HCT116 (cell line): ENCODE results near the gene ATP2A3.

Experiments
- CTCF ChIP-seq, 3 experiments: fragments of 200-600 bp in 1 of 3; sonication (generic) in 1 of 3; IDR thresholded peaks in 2 of 3; conservative IDR thresholded peaks in 1 of 3; 2 replicates each; pipeline ENCODE4 v1.5.1; 2012 to 2017; ENCODE audit warnings: low read depth in 2 of 3, low read length in 2 of 3, antibody characterized with exemption in 1 of 3, borderline replicate concordance in 1 of 3, control low read depth in 1 of 3, mild to moderate bottlenecking in 1 of 3, mixed read lengths in 1 of 3, mixed run types in 1 of 3, moderate library complexity in 1 of 3; ENCODE audit not compliant: insufficient read depth in 1 of 3
- POLR2A ChIP-seq: IDR thresholded peaks from 2 replicates; pipeline ENCODE4 v1.7.0; 2011; ENCODE audit warnings: borderline replicate concordance; ENCODE audit not compliant: insufficient read depth, insufficient read length; ENCODE audit errors: extremely low read depth
- REST ChIP-seq: IDR thresholded peaks from 2 replicates; pipeline ENCODE4 v1.6.1; 2012; ENCODE audit warnings: low read depth
- SIN3A ChIP-seq: IDR thresholded peaks from 2 replicates; pipeline ENCODE4 v1.6.1; 2012; ENCODE audit warnings: low read depth
- ZFX ChIP-seq: fragments of 450-650 bp; IDR thresholded peaks from 2 replicates; pipeline ENCODE4 v1.6.1; 2017

DNA sequence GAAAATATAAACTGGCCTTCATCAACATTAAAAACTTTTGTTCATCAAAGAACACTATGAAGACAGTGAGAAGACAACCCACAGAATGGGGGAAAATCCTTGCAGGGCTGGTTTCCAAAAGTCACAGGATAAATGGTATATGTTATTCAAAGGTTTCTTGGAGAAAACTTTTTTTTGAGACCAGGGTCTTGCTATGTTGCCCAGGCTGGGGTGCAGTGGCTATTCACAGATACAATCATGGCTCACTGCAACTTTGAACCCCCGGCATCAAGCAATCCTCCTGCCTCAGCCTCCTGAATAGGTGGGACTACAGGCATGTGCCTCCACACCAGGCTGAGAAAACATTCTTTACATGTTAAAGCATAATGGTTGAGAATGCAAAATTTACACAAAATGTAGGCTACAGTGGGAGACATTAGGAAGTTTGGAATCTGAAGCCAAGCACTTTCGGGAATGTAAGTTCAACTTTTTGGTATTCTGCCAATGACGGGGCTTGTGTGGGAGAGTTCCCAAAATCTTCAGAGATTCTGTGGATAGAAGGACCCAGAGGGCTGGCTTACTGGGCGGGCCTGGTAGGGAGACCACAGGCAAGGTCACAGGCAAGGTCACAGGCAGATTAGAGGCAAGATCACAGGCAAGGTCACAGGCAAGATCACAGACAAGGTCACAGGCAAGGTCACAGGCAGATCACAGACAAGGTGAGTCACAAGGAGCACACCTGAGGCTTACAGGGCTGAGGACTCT is 24.2 kb upstream of the ATP2A3 start:
- TF ChIP-seq CTCF (IDR thresholded peaks at IDR 0.05 in 2 of 3, conservative IDR thresholded peaks at IDR 0.05 in 1 of 3; ENCODE audit: borderline replicate concordance in 1 of 3, insufficient read depth in 1 of 3, low read depth in 2 of 3, low read length in 2 of 3) (no peak), POLR2A (no peak), SIN3A (no peak), ZFX (no peak), REST (no peak)
